KOPT-K1 (cell line): ENCODE measurements around the gene TFB2M.

Source experiments
- H3K27ac ChIP-seq: fragments of 200-600 bp; sonication (generic); 2 replicates; pipeline ENCODE4 v1.5.1; 2016; ENCODE audit warnings: antibody characterized with exemption, mild to moderate bottlenecking, low read depth, low read length; ENCODE audit not compliant: poor library complexity, severe bottlenecking
- H3K36me3 ChIP-seq: fragments of 200-600 bp; sonication (generic); 2 replicates; pipeline ENCODE4 v1.5.1; 2017; ENCODE audit warnings: antibody characterized with exemption, mild to moderate bottlenecking, low read length, moderate library complexity; ENCODE audit not compliant: insufficient read depth
- H3K9me3 ChIP-seq: fragments of 200-600 bp; sonication (generic); 2 replicates; pipeline ENCODE4 v1.5.1; 2017; ENCODE audit warnings: antibody characterized with exemption, low read length, mild to moderate bottlenecking; ENCODE audit not compliant: insufficient read depth, poor library complexity, severe bottlenecking

TFB2M gene

DNA sequence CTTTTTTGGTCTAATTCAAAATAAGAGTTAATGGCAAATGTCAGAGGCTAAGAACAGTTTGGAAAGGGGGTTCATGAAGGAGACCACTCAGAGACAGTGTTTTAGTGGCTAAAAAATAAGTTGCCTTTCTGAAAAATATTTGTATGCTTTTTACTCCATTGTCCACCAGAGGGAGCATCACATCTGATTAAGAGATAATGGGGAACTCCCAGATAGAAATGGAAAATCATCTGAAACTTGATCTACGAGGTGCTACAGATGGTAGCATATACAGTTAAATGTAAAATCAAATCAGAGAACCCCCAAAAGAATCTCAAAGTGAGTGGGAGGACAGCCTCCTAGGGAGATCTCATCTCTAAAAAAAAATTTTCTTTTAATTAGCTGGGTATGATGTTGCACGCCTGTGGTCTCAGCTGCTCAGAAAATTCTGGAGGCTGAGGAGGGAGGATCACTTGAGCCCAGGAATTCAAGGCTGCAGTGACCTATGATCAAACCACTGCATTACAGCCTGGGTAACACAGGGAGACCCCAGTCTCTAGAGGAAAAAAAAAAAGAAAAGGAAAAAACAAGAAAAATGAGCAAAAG lies 68.6 kb downstream of the TFB2M start:
- Histone ChIP-seq H3K9me3 (no peaks in the 10 kb centered on the region), H3K36me3 (peaks cover 24% of the 10 kb centered on the region; the same call in 1 of the 2 replicates)

GRCh38 chr1:246492611-246493245 lies 73.3 kb downstream of the TFB2M start:
- H3K36me3 ChIP-seq = no peaks in the 10 kb centered on the region
- no peaks in the 10 kb centered on the region for H3K9me3 ChIP-seq
- H3K27ac ChIP-seq = no peak overlapping the region

More for the DNA sequence above, 68.6 kb downstream of the TFB2M start:
- H3K27ac ChIP-seq = no peak overlapping the region

DNA sequence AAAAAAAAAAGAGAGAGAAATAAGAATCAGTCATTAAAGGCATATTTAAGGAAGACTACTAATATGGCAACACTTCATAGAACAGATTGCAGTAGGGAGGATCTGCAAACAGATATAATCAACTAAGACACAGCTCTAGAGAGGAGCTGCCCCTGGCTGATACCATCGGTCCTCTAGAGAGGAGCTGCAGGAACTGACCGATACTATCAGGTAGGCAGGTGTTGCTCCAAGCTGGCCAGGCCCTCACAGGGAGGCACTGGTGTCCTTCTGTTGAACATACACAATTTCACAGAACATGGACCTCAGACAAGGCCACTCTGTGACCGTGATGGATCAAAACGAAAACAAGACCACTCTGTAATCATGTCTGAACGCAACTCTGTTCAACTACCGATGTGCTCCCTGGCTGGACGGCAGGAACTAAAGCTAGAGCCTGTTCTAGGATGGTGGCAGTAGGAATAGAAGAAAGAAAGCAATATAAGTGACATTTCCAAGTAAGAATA lies 74.5 kb downstream of the TFB2M start:
- no peak overlapping the region for H3K27ac ChIP-seq
- no peaks in the 10 kb centered on the region for H3K36me3 ChIP-seq
- H3K9me3 ChIP-seq = no peaks in the 10 kb centered on the region
